HG03457 (cell line): ENCODE measurements around the gene ARMC7.
"Not testable (repeated sequence)": the region's sequence is repeated elsewhere in the genome, so short reads cannot be mapped to it uniquely, and the experiment has no call there.

Source experiments
- ATAC-seq: cut with Tn5 transposase; IDR thresholded peaks from one replicate; pipeline ENCODE4 v1.9.1; 2021; ENCODE audit warnings: moderate number of reproducible peaks; ENCODE audit not compliant: unreplicated experiment

Gene ARMC7

DNA sequence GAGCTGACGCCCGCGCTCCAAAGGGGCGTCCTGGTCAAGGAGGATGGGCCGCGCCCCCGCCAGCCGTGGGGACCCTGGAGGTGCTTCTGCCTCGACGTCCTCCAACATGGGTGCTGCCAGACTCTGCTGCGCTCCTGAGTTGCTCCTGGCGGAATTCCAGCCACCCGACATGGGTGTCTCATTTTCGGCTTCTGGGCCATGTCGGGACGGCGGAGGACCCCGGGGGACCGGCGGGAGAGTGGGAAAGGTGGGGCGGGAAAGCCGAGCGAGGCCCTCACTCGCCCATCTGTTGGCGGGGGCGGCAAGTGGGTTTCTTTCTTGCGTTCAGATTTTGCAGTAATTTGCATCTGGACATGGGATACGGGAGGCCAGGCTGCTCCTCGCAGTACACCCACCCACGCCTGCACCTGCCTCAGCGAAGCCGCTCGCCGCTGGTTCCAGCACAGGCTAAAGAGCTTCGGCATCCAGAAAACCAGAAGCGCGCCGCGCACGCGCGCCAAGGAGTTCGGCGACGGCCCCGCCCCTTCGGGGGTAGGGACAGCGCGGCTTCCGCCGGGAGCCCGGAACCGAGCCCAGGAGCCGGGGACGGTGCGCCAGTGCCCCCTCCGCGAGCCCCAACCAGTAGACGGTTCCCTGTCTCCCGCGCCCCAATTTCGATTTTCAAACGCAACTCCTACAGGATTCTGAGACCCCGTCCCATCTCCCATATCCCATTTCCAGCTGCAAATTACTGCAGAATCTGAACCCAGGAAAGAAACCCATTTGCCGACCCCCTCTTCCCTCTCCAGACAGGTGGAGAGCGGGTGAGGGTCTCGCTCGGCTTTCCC lies at the start of gene ARMC7:
ARMC7 (plus strand) TSS at position 563 of the 827 bp plus-strand sequence. CDS start 320 bp downstream, outside the sequence.
- ATAC-seq = no peak

DNA sequence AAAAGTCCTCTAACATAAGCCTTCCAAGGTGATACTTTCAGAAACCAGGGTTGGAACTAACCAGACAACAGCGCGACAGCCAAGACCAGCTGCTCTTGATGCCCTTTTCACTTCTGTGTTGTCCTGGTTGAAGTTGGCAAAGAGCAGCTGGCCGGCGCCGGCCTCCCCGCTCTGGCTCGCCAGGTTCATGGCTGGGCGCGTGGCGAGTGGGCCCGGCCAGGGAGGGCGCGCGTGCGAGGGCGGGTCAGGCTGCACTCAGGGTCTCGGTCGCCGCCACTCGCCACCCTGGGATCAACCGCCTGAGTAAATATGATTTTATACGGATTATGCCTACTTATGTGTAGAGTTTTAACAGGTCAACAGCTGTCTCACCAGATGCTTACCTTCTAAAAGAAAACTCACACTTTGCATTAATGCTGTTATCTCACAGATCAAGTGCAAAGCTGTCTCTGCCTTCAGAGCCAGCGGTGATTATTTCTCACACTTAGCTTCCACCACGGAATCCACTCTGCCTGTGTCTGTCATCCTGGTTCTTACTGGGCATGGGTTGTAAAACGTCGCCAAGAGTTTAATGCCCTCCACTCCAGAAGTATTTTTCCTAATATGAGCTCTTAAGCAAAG lies 49.2 kb upstream of the ARMC7 start:
- no peak for ATAC-seq

GRCh38 chr17:75061055-75061438 lies 48.7 kb upstream of the ARMC7 start:
- ATAC-seq = no peak

DNA sequence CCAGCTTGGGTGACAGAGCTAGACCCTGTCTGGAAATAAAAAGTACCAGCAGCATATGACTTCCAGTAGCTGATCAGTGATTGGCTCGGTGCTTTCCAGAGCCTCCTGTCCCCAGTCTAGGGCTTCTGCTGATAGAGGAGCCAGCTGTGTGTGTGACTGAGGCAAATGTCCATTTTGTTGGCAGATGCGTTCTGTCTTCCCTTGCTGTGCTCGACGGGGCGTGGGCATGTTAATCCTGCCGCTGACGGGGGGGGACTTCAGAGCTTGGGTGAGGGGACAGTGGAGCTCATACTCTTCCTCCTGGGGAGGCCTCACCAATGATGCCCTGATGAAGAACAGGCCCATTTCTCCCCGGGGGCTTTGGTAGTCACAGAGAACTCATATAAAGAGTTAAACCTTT lies 48.2 kb upstream of the ARMC7 start:
- ATAC-seq = no peak

- no peak for ATAC-seq
Observed at GRCh38 chr17:75063201-75063600, 46.6 kb upstream of the ARMC7 start.

- ATAC-seq = no peak
Observed at GRCh38 chr17:75063626-75064025, 46.1 kb upstream of the ARMC7 start.

GRCh38 chr17:75064040-75064439 lies 45.7 kb upstream of the ARMC7 start:
- ATAC-seq = no peak

- ATAC-seq = no peak
Observed at GRCh38 chr17:75064460-75064859, 45.3 kb upstream of the ARMC7 start.

DNA sequence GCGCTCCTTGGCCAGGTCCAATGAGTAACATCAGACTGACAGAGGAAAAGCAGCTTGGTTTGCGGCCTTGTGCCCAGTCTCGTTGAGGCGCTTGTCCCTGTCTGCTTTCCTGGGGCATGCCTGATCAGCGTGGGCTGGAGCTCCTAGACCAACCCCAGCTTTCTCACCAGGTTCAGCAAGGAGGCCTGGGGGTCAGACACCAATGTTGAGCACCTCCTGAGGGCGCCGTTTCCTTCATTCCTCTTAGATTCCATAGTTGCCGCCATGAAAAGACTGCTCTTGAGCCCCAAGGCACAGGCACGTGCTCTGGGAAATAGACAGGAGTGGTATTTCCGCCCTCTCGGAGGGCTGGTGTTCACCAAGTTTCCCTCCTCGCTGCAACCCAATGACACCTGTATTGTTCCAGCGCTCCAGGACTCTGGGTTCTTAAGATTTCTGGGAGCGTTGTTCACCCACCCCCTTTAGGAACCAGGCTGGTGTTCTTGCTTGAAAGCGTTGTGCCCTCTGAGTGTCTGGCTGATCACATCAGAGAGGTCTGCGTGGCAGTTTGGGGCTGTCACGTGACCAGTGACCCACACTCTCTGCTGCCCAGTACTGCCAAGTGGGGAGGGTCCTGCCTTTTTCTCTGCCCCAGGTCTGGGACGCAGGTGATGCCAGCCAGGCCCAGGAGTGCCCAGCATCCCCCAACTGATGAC lies 44.8 kb upstream of the ARMC7 start:
- ATAC-seq = no peak

DNA sequence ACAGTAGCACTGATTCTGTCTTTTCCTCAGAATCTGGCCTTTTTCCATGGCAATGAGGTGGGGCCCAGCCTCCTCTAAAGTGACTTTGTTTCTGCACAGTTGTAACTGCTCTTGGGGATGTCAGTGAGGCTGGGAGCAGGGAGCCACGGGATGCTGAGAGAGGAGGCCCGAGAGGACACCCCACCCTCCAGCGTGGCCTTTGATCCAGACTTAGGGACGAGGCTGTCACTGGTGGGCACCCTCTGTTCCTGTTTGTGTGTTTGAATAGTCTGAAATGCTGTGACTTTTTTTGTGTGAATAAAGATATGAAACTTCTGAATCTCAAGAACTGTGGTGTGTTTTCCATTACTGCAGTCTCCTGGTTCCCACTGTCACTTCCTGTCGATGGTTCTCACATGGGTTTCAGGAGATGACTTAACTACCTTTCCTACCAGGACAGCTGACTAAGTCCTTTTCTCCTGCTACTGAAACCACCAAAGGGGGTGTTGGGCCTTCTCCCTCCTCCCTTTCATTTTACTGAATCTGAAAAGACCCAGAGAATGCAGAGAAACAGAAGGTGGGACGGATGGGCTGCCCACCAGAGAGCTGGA lies 44.1 kb upstream of the ARMC7 start:
- no peak for ATAC-seq

DNA sequence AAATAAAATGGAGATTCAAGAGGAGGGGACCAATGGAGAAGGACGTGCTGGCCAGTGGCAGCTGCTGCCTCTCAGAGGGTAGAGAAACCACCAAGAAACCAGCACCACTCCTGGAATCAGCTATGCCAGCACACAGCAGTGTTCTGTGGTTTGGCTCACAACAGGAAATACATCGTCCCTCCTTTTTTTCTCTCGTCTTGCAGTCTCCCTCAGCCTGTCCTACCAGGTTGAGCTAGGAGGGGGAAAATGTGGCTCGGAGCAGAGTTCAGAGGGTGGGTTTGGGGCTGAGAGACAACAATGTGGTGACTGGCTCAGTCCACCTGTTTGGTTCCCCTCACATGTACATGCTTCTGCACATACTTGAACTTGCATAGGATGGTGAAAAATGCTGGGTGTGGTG lies 41.9 kb upstream of the ARMC7 start:
- no peak for ATAC-seq

DNA sequence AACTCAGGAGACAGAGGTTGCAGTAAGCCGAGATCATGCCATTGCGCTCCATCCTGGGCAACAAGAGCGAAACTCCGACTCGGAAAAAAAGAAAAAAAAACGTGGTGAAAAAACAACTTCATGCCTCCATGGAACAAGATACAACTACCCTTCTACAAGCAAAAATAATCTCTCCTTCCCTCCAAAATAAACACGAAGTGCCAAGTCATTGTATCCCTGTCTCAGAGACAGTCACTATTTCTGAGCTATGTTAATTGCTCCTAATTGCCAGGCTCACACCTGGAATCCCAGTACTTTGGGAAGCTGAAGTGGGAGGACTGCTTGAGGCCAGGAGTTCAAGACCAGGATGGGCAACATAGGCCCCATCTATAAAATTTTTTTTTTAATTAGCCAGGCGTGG lies 41.0 kb upstream of the ARMC7 start:
- no peak for ATAC-seq

GRCh38 chr17:75069783-75070182 lies 40.0 kb upstream of the ARMC7 start:
- no peak for ATAC-seq

DNA sequence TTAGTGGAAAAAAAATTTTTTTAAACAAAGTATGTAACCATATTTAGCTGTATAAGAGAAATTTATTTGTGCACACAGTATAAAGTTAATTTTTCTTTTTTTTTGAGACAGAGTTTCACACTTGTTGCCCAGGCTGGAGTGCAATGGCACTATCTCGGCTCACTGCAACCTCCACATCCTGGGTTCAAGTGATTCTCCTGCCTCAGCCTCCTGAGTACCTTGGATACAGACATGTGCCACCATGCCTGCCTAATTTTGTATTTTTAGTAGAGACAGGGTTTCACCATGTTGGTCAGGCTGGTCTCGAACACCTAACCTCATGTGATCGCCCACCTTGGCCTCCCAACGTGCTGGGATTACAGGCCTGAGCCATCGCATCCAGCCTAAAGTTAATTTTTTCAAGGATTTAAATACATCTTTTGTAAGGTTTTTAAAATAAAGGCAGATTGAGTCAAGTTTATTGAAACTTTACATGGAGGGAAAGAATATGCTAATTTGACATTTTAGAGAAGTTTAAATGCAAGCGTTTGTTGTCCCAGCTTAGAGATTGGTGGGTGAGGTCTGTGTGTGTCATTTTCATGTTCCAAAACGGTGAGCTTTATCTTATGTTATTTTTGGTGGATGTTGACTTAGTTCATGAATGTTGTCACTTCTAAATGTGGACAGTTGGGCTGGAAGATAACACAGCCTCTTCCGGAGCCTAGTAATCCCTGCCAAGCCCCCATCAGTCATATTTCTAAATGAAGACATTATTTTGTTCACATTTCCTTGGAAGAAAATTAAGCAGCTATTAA lies 38.1 kb upstream of the ARMC7 start:
- not testable (repeated sequence) for ATAC-seq

GRCh38 chr17:75072909-75073308 lies 36.9 kb upstream of the ARMC7 start:
- ATAC-seq = not testable (repeated sequence)

- ATAC-seq = no peak
Observed at GRCh38 chr17:75073618-75074047, 36.1 kb upstream of the ARMC7 start.

DNA sequence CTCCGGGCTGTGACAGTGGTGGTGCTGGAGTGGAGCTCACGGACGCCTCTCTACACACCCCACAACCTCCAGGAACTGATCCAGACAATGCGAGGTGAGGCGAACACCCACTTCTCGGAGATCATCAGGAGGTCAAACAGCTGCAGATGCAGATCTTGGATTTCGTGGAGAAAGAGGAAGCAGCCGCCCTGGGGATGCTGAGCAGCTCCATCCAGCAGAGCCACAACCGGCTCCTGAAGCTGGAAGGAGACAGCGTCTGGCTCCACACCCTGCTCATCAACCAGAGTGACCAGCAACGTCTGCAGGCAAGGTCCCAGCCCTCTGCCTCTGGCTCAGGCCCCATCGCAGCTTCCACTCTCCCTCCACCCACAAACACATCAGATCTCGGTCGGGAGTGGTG lies 35.2 kb upstream of the ARMC7 start:
- no peak for ATAC-seq

DNA sequence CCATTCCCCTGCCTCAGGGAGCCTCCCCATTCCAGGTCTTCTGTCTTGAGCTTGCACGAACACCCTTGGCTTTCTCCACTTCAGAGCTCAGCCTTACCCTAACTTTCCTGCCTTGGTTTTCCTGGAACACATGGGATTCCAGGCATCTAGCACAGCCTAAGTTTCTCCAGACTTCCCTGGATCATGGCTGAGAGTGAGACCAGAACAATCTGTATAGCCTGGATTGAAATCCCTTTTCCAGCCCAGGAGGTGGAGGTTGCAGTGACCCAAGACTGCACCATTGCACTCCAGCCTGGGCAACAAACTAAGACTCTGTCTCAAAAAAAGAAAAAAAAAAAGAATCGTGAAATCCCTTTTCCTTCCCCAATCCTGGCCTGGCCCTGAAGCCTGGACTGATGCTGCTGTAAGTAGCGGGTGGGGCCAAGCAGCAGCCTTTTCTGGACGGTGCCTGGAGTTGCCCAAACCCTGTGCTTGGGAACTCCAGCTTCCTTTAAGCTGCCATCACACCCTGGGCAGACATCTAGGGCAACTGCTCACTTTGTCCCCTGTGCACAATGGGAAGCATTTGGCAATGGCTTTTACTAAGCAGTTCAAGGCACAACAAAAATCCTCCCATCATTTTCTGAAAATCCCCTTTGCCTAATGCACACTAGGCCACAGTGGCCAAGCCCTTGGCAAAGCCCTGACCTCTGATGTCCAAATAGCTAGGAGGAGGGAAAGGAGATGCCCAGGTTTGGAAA lies 34.0 kb upstream of the ARMC7 start:
- ATAC-seq = no peak

GRCh38 chr17:75077072-75077495 lies 32.7 kb upstream of the ARMC7 start:
- no peak for ATAC-seq
